Type B pancreatic cell (in vitro differentiated cells): ENCODE measurements around the gene CDC42EP5. TPM values are rescaled to one million over a fixed set of nuclear protein-coding genes. Genes with fewer than 3 reads are reported as not detected.
"Not testable (repeated sequence)": the region's sequence is repeated elsewhere in the genome, so short reads cannot be mapped to it uniquely, and the experiment has no call there.

Experiments used
- DNase-seq: peaks from one replicate; pipeline ENCODE4 v3.0.0; 2021; ENCODE audit warnings: mixed read lengths; ENCODE audit not compliant: unreplicated experiment; ENCODE audit errors: extremely low spot score
- H3K27ac Mint-ChIP-seq: 2 replicates; pipeline ENCODE4 v1.8.0; 2021; ENCODE audit warnings: mild to moderate bottlenecking, mixed read lengths
- H3K27me3 Mint-ChIP-seq: 2 replicates; pipeline ENCODE4 v1.8.0; 2021; ENCODE audit warnings: mixed read lengths
- H3K36me3 Mint-ChIP-seq: 2 replicates; pipeline ENCODE4 v1.8.0; 2021; ENCODE audit warnings: mixed read lengths
- H3K4me1 Mint-ChIP-seq: one replicate; pipeline ENCODE4 v1.8.0; 2021; ENCODE audit warnings: mixed read lengths; ENCODE audit not compliant: unreplicated experiment
- H3K4me3 Mint-ChIP-seq: 2 replicates; pipeline ENCODE4 v1.8.0; 2021; ENCODE audit warnings: mild to moderate bottlenecking, mixed read lengths
- H3K9me3 Mint-ChIP-seq: 2 replicates; pipeline ENCODE4 v1.8.0; 2021; ENCODE audit warnings: mixed read lengths
- CTCF ChIP-seq: fragments of 200-600 bp; sonication (generic); conservative IDR thresholded peaks from 2 replicates; pipeline ENCODE4 v1.5.0; 2021; ENCODE audit warnings: antibody characterized with exemption, mild to moderate bottlenecking
- total RNA-seq: library from RNA; stranded (reverse); gene quantifications from 2 replicates; pipeline ENCODE4 v1.2.1, GENCODE V29; 2021; ENCODE audit warnings: low replicate concordance

CDC42EP5 gene
- total RNA-seq, 1 donor from 2014 or later, result 24.3 TPM

GRCh38 chr19:54502518-54503048 is 29.5 kb upstream of the CDC42EP5 start, which contains the start of gene LAIR2:
Gene LAIR2, plus strand, starts transcription at chr19:54502831. Its CDS starts 88 bp downstream, at chr19:54502919.
- DNase-seq, result no peak
- Mint-ChIP-seq H3K9me3 (no peaks in the 10 kb centered on the region), H3K27me3 (no peaks in the 10 kb centered on the region), H3K4me3 (no peak within 1 kb of the TSS), H3K36me3 (no peaks in the 10 kb centered on the region), H3K4me1 (no peaks in the 10 kb centered on the region), H3K27ac (no peak within 1 kb of the TSS)
- TF ChIP-seq CTCF, result no peak

- H3K9me3 Mint-ChIP-seq, H3K27me3 Mint-ChIP-seq, H3K4me3 Mint-ChIP-seq, DNase-seq, H3K4me1 Mint-ChIP-seq, H3K27ac Mint-ChIP-seq, H3K36me3 Mint-ChIP-seq: not testable (repeated sequence)
Measured at GRCh38 chr19:54498451-54498772, 25.3 kb upstream of the CDC42EP5 start.

- H3K9me3 Mint-ChIP-seq, H3K4me3 Mint-ChIP-seq, DNase-seq, H3K36me3 Mint-ChIP-seq, H3K27me3 Mint-ChIP-seq, H3K27ac Mint-ChIP-seq, H3K4me1 Mint-ChIP-seq: not testable (repeated sequence)
Measured at GRCh38 chr19:54497747-54498450, 24.8 kb upstream of the CDC42EP5 start.

- H3K27ac Mint-ChIP-seq, H3K27me3 Mint-ChIP-seq, H3K4me1 Mint-ChIP-seq, DNase-seq, H3K9me3 Mint-ChIP-seq, H3K36me3 Mint-ChIP-seq, H3K4me3 Mint-ChIP-seq: not testable (repeated sequence)
Measured at GRCh38 chr19:54495284-54495683, 22.2 kb upstream of the CDC42EP5 start.

- Mint-ChIP-seq H3K4me3 (no peak overlapping the region), H3K27ac (no peak overlapping the region), H3K36me3 (no peaks in the 10 kb centered on the region), H3K9me3 (peaks cover 4% of the 10 kb centered on the region), H3K27me3 (no peaks in the 10 kb centered on the region), H3K4me1 (no peaks in the 10 kb centered on the region)
- DNase-seq, result no peak
- no peak for TF ChIP-seq CTCF
Measured at GRCh38 chr19:54493967-54494585, 21.0 kb upstream of the CDC42EP5 start.

- H3K9me3 Mint-ChIP-seq, DNase-seq, H3K4me1 Mint-ChIP-seq, H3K27me3 Mint-ChIP-seq, H3K27ac Mint-ChIP-seq, H3K4me3 Mint-ChIP-seq, H3K36me3 Mint-ChIP-seq: not testable (repeated sequence)
Measured at GRCh38 chr19:54493056-54493455, 20.0 kb upstream of the CDC42EP5 start.

GRCh38 chr19:54492568-54492967 is 19.5 kb upstream of the CDC42EP5 start:
- DNase-seq, result no peak
- H3K36me3 Mint-ChIP-seq, result no peaks in the 10 kb centered on the region
- H3K4me3 Mint-ChIP-seq, result no peak overlapping the region
- H3K27ac Mint-ChIP-seq, result no peak overlapping the region
- no peaks in the 10 kb centered on the region for H3K27me3 Mint-ChIP-seq
- TF ChIP-seq CTCF, result no peak
- no peaks in the 10 kb centered on the region for H3K4me1 Mint-ChIP-seq
- H3K9me3 Mint-ChIP-seq, result peaks cover 4% of the 10 kb centered on the region
